Liver (tissue), 9 donors: Measurements from ENCODE around the gene FLOT1. TPM values are rescaled to one million over a fixed set of nuclear protein-coding genes. Genes with fewer than 3 reads are reported as not detected.

Source experiments
- DNase-seq: peaks from one replicate; pipeline ENCODE4 v3.0.0-alpha.2; 2017; ENCODE audit warnings: low spot score
- H3K27ac ChIP-seq, 2 donors: one replicate each; pipeline ENCODE4 v1.7.0; 2013; ENCODE audit warnings: inconsistent platforms in 2 of 2, low read length in 2 of 2, control low read depth in 1 of 2, low read depth in 1 of 2, mild to moderate bottlenecking in 1 of 2
- H3K27me3 ChIP-seq, 4 donors: one replicate each; pipeline versions ENCODE4 v1.6.1 to v1.7.0; 2013; ENCODE audit warnings: low read length in 3 of 4, inconsistent platforms in 1 of 4, mild to moderate bottlenecking in 1 of 4, moderate library complexity in 1 of 4; ENCODE audit not compliant: control insufficient read depth in 4 of 4, insufficient read depth in 4 of 4
- H3K36me3 ChIP-seq, 4 donors: one replicate each; pipeline versions ENCODE4 v1.6.1 to v1.7.0; 2013; ENCODE audit warnings: low read length in 3 of 4, mild to moderate bottlenecking in 3 of 4, low read depth in 1 of 4, moderate library complexity in 1 of 4; ENCODE audit not compliant: control insufficient read depth in 4 of 4, insufficient read depth in 3 of 4
- H3K4me1 ChIP-seq, 4 donors: one replicate each; pipeline versions ENCODE4 v1.6.1 to v1.7.0; 2013; ENCODE audit warnings: low read length in 3 of 4, mild to moderate bottlenecking in 3 of 4, moderate library complexity in 1 of 4; ENCODE audit not compliant: control insufficient read depth in 4 of 4, insufficient read depth in 4 of 4
- H3K4me3 ChIP-seq, 3 donors: one replicate each; pipeline versions ENCODE4 v1.6.1 to v1.7.0; 2013; ENCODE audit warnings: low read length in 3 of 3, control low read depth in 1 of 3, low read depth in 1 of 3, mild to moderate bottlenecking in 1 of 3
- H3K9ac ChIP-seq, 2 donors: one replicate each; pipeline ENCODE4 v1.7.0; 2013; ENCODE audit warnings: low read length in 2 of 2, mild to moderate bottlenecking in 2 of 2, moderate library complexity in 2 of 2, control low read depth in 1 of 2, low read depth in 1 of 2
- H3K9me3 ChIP-seq, 4 donors: one replicate each; pipeline versions ENCODE4 v1.6.1 to v1.7.0; 2013; ENCODE audit warnings: low read length in 3 of 4; ENCODE audit not compliant: control insufficient read depth in 4 of 4
- ATF3 ChIP-seq: IDR thresholded peaks from 2 replicates; pipeline ENCODE4 v1.6.1; 2016; ENCODE audit warnings: antibody characterized with exemption
- CTCF ChIP-seq: fragments of 150-350 bp; IDR thresholded peaks from 2 replicates; pipeline ENCODE4 v1.5.1; 2017; ENCODE audit warnings: improper control_type of control experiment, low read depth, low read length; ENCODE audit not compliant: missing input control
- EGR1 ChIP-seq, 2 donors: IDR thresholded peaks; 2 replicates each; pipeline ENCODE4 v1.6.1; 2016 to 2018; ENCODE audit warnings: antibody characterized with exemption in 2 of 2, low read depth in 2 of 2
- FOXA1 ChIP-seq: IDR thresholded peaks from 2 replicates; pipeline ENCODE4 v1.6.1; 2016; ENCODE audit warnings: antibody characterized with exemption
- FOXA2 ChIP-seq: IDR thresholded peaks from 2 replicates; pipeline ENCODE4 v1.6.1; 2016; ENCODE audit warnings: antibody characterized with exemption
- GABPA ChIP-seq, 2 donors: IDR thresholded peaks in 1 of 2; conservative IDR thresholded peaks in 1 of 2; 2 replicates each; pipeline ENCODE4 v1.6.1; 2016; ENCODE audit warnings: antibody characterized with exemption in 2 of 2, mild to moderate bottlenecking in 1 of 2, moderate library complexity in 1 of 2
- HNF4A ChIP-seq, 2 donors: conservative IDR thresholded peaks; 2 replicates each; pipeline ENCODE4 v1.6.1; 2016; ENCODE audit warnings: antibody characterized with exemption in 2 of 2, mild to moderate bottlenecking in 2 of 2
- JUND ChIP-seq, 2 donors: IDR thresholded peaks; 2 replicates each; pipeline ENCODE4 v1.6.1; 2016; ENCODE audit warnings: antibody characterized with exemption in 2 of 2
- MAX ChIP-seq: IDR thresholded peaks from 2 replicates; pipeline ENCODE4 v1.6.1; 2016; ENCODE audit warnings: antibody characterized with exemption
- NR2F2 ChIP-seq: IDR thresholded peaks from 2 replicates; pipeline ENCODE4 v1.6.1; 2016; ENCODE audit warnings: antibody characterized with exemption
- RAD21 ChIP-seq, 2 donors: IDR thresholded peaks; 2 replicates each; pipeline ENCODE4 v1.6.1; 2016; ENCODE audit warnings: antibody characterized with exemption in 2 of 2, mild to moderate bottlenecking in 2 of 2
- REST ChIP-seq: IDR thresholded peaks from 2 replicates; pipeline ENCODE4 v1.6.1; 2016; ENCODE audit warnings: antibody characterized with exemption, mild to moderate bottlenecking
- RXRA ChIP-seq, 2 donors: IDR thresholded peaks; 2 replicates each; pipeline ENCODE4 v1.6.1; 2017 to 2018; ENCODE audit warnings: antibody characterized with exemption in 2 of 2, mild to moderate bottlenecking in 1 of 2
- SP1 ChIP-seq: IDR thresholded peaks from 2 replicates; pipeline ENCODE4 v1.6.1; 2018; ENCODE audit warnings: antibody characterized with exemption, mild to moderate bottlenecking
- YY1 ChIP-seq: IDR thresholded peaks from 2 replicates; pipeline ENCODE4 v1.6.1; 2016; ENCODE audit warnings: antibody characterized with exemption, mild to moderate bottlenecking
- ZBTB33 ChIP-seq: IDR thresholded peaks from 2 replicates; pipeline ENCODE4 v1.6.1; 2016; ENCODE audit warnings: antibody characterized with exemption
- WGBS: extraction: QIAGEN DNeasy Blood & Tissue Kit; methylation state at CpG from one replicate; pipeline ENCODE4 v1.1.7; 2013; 5-methylcytosine and 5-hydroxymethylcytosine counted together
- polyA plus RNA-seq, 2 donors: library from polyadenylated mRNA; stranded (reverse) in 1 of 2; unstranded in 1 of 2; fragments of 200-250 nt in 1 of 2; fragments of >200 nt in 1 of 2; fragmentation: Nextera tagmentation in 1 of 2; extraction: Ambion mirVana in 1 of 2; gene quantifications; one replicate each; pipeline versions ENCODE4 v1.2.1 to v1.2.3, GENCODE V29; 2013 to 2015
- total RNA-seq, 2 donors: library from RNA; depleted of rRNA; stranded (reverse); fragments of >200 nt; gene quantifications; one replicate each; pipeline ENCODE4 v1.2.3, GENCODE V29; 2014
- donor health status: healthy.
- donor health status: healthy.
- donor health status: healthy.
- donor health status: healthy.
- donor health status: healthy.

FLOT1 gene
- total and polyA plus RNA-seq, 4 donors, result 38.6 to 99.8 (median 59.5) TPM

GRCh38 chr6:30763155-30763617, 20.7 kb upstream of the FLOT1 start (continued):
- no peak for TF ChIP-seq REST
- TF ChIP-seq RXRA (IDR thresholded peaks at IDR 0.05), result no peak

- Histone ChIP-seq H3K27me3 (no peaks in the 10 kb centered on the region), H3K36me3 (no peaks in the 10 kb centered on the region), H3K9ac (no peak overlapping the region), H3K4me3 (no peak overlapping the region), H3K9me3 (no peaks in the 10 kb centered on the region), H3K4me1 (peaks cover 2 to 23% (median 18%) of the 10 kb centered on the region in 4 donors), H3K27ac (no peak overlapping the region)
- TF ChIP-seq ATF3 (no peak), GABPA (IDR thresholded peaks at IDR 0.05 in 1 of 2, conservative IDR thresholded peaks at IDR 0.05 in 1 of 2) (no peak), YY1 (no peak), HNF4A (conservative IDR thresholded peaks at IDR 0.05) (no peak), CTCF (no peak), MAX (no peak), FOXA1 (no peak), JUND (IDR thresholded peaks at IDR 0.05) (no peak), RXRA (IDR thresholded peaks at IDR 0.05) (no peak)
- no peak for DNase-seq
- WGBS, result 95% methylated on average over 4 of the region's 4 CpGs
These were observed 19.4 kb upstream of the FLOT1 start for GRCh38 chr6:30761791-30762429.

- no peak for TF ChIP-seq MAX
- TF ChIP-seq RAD21 (IDR thresholded peaks at IDR 0.05), result no peak
- no peak for TF ChIP-seq HNF4A (conservative IDR thresholded peaks at IDR 0.05)
- no peak for TF ChIP-seq EGR1 (IDR thresholded peaks at IDR 0.05; ENCODE audit: low read depth in 2 of 2)
- TF ChIP-seq ATF3, result no peak
- no peak for TF ChIP-seq YY1
- no peak for TF ChIP-seq FOXA2
- no peak for TF ChIP-seq CTCF
- no peak for TF ChIP-seq JUND (IDR thresholded peaks at IDR 0.05)
- TF ChIP-seq NR2F2, result no peak
- no peak for TF ChIP-seq ZBTB33
- no peak for TF ChIP-seq SP1
- no peak for DNase-seq
- no peak overlapping the region for H3K4me3 ChIP-seq
- 88% methylated on average over 8 of the region's 8 CpGs for WGBS
- peaks cover 2 to 14% (median 9%) of the 10 kb centered on the region in 4 donors for H3K4me1 ChIP-seq
- no peaks in the 10 kb centered on the region for H3K36me3 ChIP-seq
- H3K9me3 ChIP-seq, result no peaks in the 10 kb centered on the region
- H3K27ac ChIP-seq, result no peak overlapping the region
- H3K27me3 ChIP-seq, result no peaks in the 10 kb centered on the region
- no peak overlapping the region for H3K9ac ChIP-seq
These were observed 18.1 kb upstream of the FLOT1 start for GRCh38 chr6:30760549-30760948.
